Measurements from ENCODE around the gene DST.

Gene DST

GRCh38 chr6:56642366-56643261 is at the start of gene DST:
Gene DST, minus strand, starts transcription at chr6:56642889.
- no peak for DNase-seq

GRCh38 chr6:56691814-56692213 is 49.1 kb upstream of the DST start:
- DNase-seq: no peak

GRCh38 chr6:56691286-56691595 is 48.6 kb upstream of the DST start:
- no peak for DNase-seq

GRCh38 chr6:56690519-56691285 is 48.0 kb upstream of the DST start:
- no peak for DNase-seq

GRCh38 chr6:56689663-56690062 is 47.0 kb upstream of the DST start:
- DNase-seq: no peak

- DNase-seq: no peak
These were observed 46.4 kb upstream of the DST start for GRCh38 chr6:56689114-56689513.

- no peak for DNase-seq
These were observed 45.8 kb upstream of the DST start for GRCh38 chr6:56688521-56688920.

- DNase-seq: no peak
These were observed 44.9 kb upstream of the DST start for GRCh38 chr6:56687551-56687950.

- no peak for DNase-seq
These were observed 43.7 kb upstream of the DST start for GRCh38 chr6:56686429-56686828.

GRCh38 chr6:56685994-56686393 is 43.3 kb upstream of the DST start:
- DNase-seq: no peak

GRCh38 chr6:56685102-56685733 is 42.5 kb upstream of the DST start:
- DNase-seq: no peak

GRCh38 chr6:56684342-56685101 is 41.8 kb upstream of the DST start:
- no peak for DNase-seq

- no peak for DNase-seq
These were observed 41.2 kb upstream of the DST start for GRCh38 chr6:56683882-56684281.

GRCh38 chr6:56682635-56683034 is 39.9 kb upstream of the DST start:
- DNase-seq: no peak

- DNase-seq: no peak
These were observed 34.9 kb upstream of the DST start for GRCh38 chr6:56677559-56677958.

- DNase-seq: no peak
These were observed 29.2 kb upstream of the DST start for GRCh38 chr6:56671651-56672461.

- no peak for DNase-seq
These were observed 28.5 kb upstream of the DST start for GRCh38 chr6:56671160-56671559.

- no peak for DNase-seq
These were observed 26.4 kb upstream of the DST start for GRCh38 chr6:56669041-56669440.

GRCh38 chr6:56668158-56668557 is 25.5 kb upstream of the DST start:
- no peak for DNase-seq

GRCh38 chr6:56667336-56667735 is 24.6 kb upstream of the DST start:
- no peak for DNase-seq

- DNase-seq: no peak
These were observed 21.3 kb upstream of the DST start for GRCh38 chr6:56664029-56664428.

- no peak for DNase-seq
These were observed 20.7 kb upstream of the DST start for GRCh38 chr6:56663344-56663743.

All from NCI-H2227 treated with DMSO at 0.1 percent for 48 hours (cell line).